HCT116 (cell line): ENCODE data around the gene PTGR2. TPM values are rescaled to one million over a fixed set of nuclear protein-coding genes. Genes with fewer than 3 reads are reported as not detected.

Experiments
- ATAC-seq: fragments of 200-7000 bp; cut with Tn5 transposase; 2 replicates; pipeline ENCODE4 v1.9.1; 2020; ENCODE audit warnings: mild to moderate bottlenecking, moderate library complexity
- BruUV-seq: library from RNA; stranded (reverse); fragments of 400-500 nt; replicated peaks from 2 replicates; lab custom pipeline; 2021; lab: Mats Ljungman, UMichigan
- CTCF ChIA-PET: fragments of 300-600 bp; sonication (Branson Sonifier 250); formaldehyde crosslinking; loops from one replicate; lab custom pipeline; 2021; ENCODE audit warnings: antibody characterized with exemption; lab: Charles Lee
- POLR2A ChIA-PET: fragments of 300-600, 350-600 bp; sonication (Branson Sonifier 250); formaldehyde crosslinking; loops from one replicate; lab custom pipeline; 2021; ENCODE audit warnings: antibody characterized with exemption; lab: Charles Lee
- RAD21 ChIA-PET, 2 experiments: fragments of 300-600 bp; sonication (Branson Sonifier 250); formaldehyde crosslinking; loops; one replicate each; lab custom pipeline; 2023; ENCODE audit warnings: low total read pairs in 2 of 2; ENCODE audit not compliant: uncharacterized antibody in 2 of 2, unreplicated experiment in 2 of 2, low non-redundant PET in 1 of 2; lab: Charles Lee
- DNase-seq: peaks from one replicate; pipeline ENCODE4 v3.0.0-alpha.2; 2010; ENCODE audit warnings: low read depth, low spot score
- H2AFZ ChIP-seq: fragments of 200-600 bp; shearing (Covaris generic), sonication (generic); 2 replicates; pipeline ENCODE4 v1.6.1; 2017; ENCODE audit warnings: low read depth, mixed run types, mixed read lengths, antibody characterized with exemption, low read length; ENCODE audit not compliant: poor library complexity, severe bottlenecking
- H3K27ac ChIP-seq: 2 replicates; pipeline ENCODE4 v1.5.1; 2012; ENCODE audit warnings: low read depth, low read length
- H3K27me3 ChIP-seq: fragments of 200-600 bp; sonication (generic); 2 replicates; pipeline ENCODE4 v1.6.1; 2016; ENCODE audit warnings: mixed run types, low read length, mixed read lengths; ENCODE audit not compliant: insufficient read depth
- H3K36me3 ChIP-seq, 2 experiments: fragments of 200-500 bp in 1 of 2; fragments of 200-600 bp in 1 of 2; sonication (Bioruptor generic) in 1 of 2; sonication (generic) in 1 of 2; 2 replicates each; pipeline versions ENCODE4 v1.5.1 to v1.6.1; 2014 to 2016; ENCODE audit warnings: low read length in 2 of 2, inconsistent platforms in 1 of 2, mixed read lengths in 1 of 2, mixed run types in 1 of 2; ENCODE audit not compliant: insufficient read depth in 2 of 2, control insufficient read depth in 1 of 2
- H3K4me1 ChIP-seq, 2 experiments: fragments of 200-600 bp in 1 of 2; sonication (generic) in 1 of 2; 2 replicates each; pipeline versions ENCODE4 v1.5.1 to v1.6.1; 2012 to 2017; ENCODE audit warnings: low read length in 2 of 2, inconsistent platforms in 1 of 2, mild to moderate bottlenecking in 1 of 2, mixed read lengths in 1 of 2, mixed run types in 1 of 2, moderate library complexity in 1 of 2; ENCODE audit not compliant: insufficient read depth in 2 of 2, control insufficient read depth in 1 of 2
- H3K4me2 ChIP-seq: fragments of 200-600 bp; sonication (generic); 2 replicates; pipeline ENCODE4 v1.6.1; 2017; ENCODE audit warnings: mixed run types, low read length, mixed read lengths
- H3K4me3 ChIP-seq, 2 experiments: fragments of 200-600 bp in 1 of 2; sonication (generic) in 1 of 2; replicated peaks in 1 of 2; 2 replicates each; pipeline ENCODE4 v1.5.1; 2011 to 2016; ENCODE audit warnings: low read length in 2 of 2, control low read depth in 1 of 2, low read depth in 1 of 2, mild to moderate bottlenecking in 1 of 2, mixed read lengths in 1 of 2, mixed run types in 1 of 2
- H3K79me2 ChIP-seq: fragments of 200-600 bp; sonication (generic); 2 replicates; pipeline ENCODE4 v1.6.1; 2017; ENCODE audit warnings: mild to moderate bottlenecking, mixed run types, low read length, moderate library complexity, mixed read lengths; ENCODE audit not compliant: insufficient read depth
- H3K9ac ChIP-seq: fragments of 200-600 bp; sonication (generic); 2 replicates; pipeline ENCODE4 v1.6.1; 2016; ENCODE audit warnings: low read length, mixed read lengths
- H3K9me2 ChIP-seq: fragments of 200-600 bp; sonication (generic), shearing (Covaris generic); 2 replicates; pipeline ENCODE4 v1.6.1; 2017; ENCODE audit warnings: mixed run types, mild to moderate bottlenecking, moderate library complexity; ENCODE audit not compliant: insufficient read depth
- H3K9me3 ChIP-seq, 2 experiments: fragments of 200-500 bp in 1 of 2; fragments of 200-600 bp in 1 of 2; sonication (Bioruptor generic) in 1 of 2; sonication (generic) in 1 of 2; 2 replicates each; pipeline ENCODE4 v1.6.1; 2014 to 2017; ENCODE audit warnings: low read length in 2 of 2, mixed read lengths in 2 of 2, inconsistent platforms in 1 of 2, low read depth in 1 of 2, mild to moderate bottlenecking in 1 of 2, mixed run types in 1 of 2, moderate library complexity in 1 of 2; ENCODE audit not compliant: control insufficient read depth in 1 of 2, insufficient read depth in 1 of 2
- H4K20me1 ChIP-seq: fragments of 200-600 bp; sonication (generic), shearing (Covaris generic); 2 replicates; pipeline ENCODE4 v1.6.1; 2017; ENCODE audit warnings: mixed run types, mild to moderate bottlenecking, moderate library complexity; ENCODE audit not compliant: insufficient read depth
- CBX3 ChIP-seq: IDR thresholded peaks from 2 replicates; pipeline ENCODE4 v1.6.1; 2012; ENCODE audit warnings: low read depth
- CEBPB ChIP-seq: IDR thresholded peaks from 2 replicates; pipeline ENCODE4 v1.6.1; 2012; ENCODE audit warnings: low read depth
- EGR1 ChIP-seq: IDR thresholded peaks from 2 replicates; pipeline ENCODE4 v1.6.1; 2012; ENCODE audit warnings: low read depth
- ELF1 ChIP-seq: IDR thresholded peaks from 2 replicates; pipeline ENCODE4 v1.6.1; 2012; ENCODE audit warnings: low read depth, borderline replicate concordance
- EZH2 ChIP-seq: fragments of 200-600 bp; sonication (generic); IDR thresholded peaks from 2 replicates; pipeline ENCODE4 v1.6.1; 2017; ENCODE audit warnings: antibody characterized with exemption, mixed run types
- EZH2phosphoT487 ChIP-seq: fragments of 200-600 bp; IDR thresholded peaks from 2 replicates; pipeline ENCODE4 v1.6.1; 2018; ENCODE audit warnings: antibody characterized with exemption, borderline replicate concordance
- FOSL1 ChIP-seq: IDR thresholded peaks from 2 replicates; pipeline ENCODE4 v1.6.1; 2012; ENCODE audit warnings: low read depth
- JUND ChIP-seq: IDR thresholded peaks from 2 replicates; pipeline ENCODE4 v1.6.1; 2012
- POLR2A ChIP-seq: IDR thresholded peaks from 2 replicates; pipeline ENCODE4 v1.7.0; 2011; ENCODE audit warnings: borderline replicate concordance; ENCODE audit not compliant: insufficient read depth, insufficient read length; ENCODE audit errors: extremely low read depth
- POLR2AphosphoS5 ChIP-seq: IDR thresholded peaks from 2 replicates; pipeline ENCODE4 v1.6.1; 2011; ENCODE audit warnings: mild to moderate bottlenecking, low read depth, low read length, moderate library complexity
- SIN3A ChIP-seq: IDR thresholded peaks from 2 replicates; pipeline ENCODE4 v1.6.1; 2012; ENCODE audit warnings: low read depth
- SP1 ChIP-seq: IDR thresholded peaks from 2 replicates; pipeline ENCODE4 v1.6.1; 2012; ENCODE audit warnings: low read depth
- SRF ChIP-seq: IDR thresholded peaks from 2 replicates; pipeline ENCODE4 v1.6.1; 2012; ENCODE audit warnings: low read depth
- TCF7L2 ChIP-seq: IDR thresholded peaks from 2 replicates; pipeline ENCODE4 v1.7.0; 2011; ENCODE audit warnings: borderline replicate concordance, inconsistent platforms; ENCODE audit not compliant: insufficient read depth, insufficient read length; ENCODE audit errors: extremely low read depth
- YY1 ChIP-seq: IDR thresholded peaks from 2 replicates; pipeline ENCODE4 v1.6.1; 2011; ENCODE audit warnings: low read length, low read depth, moderate library complexity, mild to moderate bottlenecking; ENCODE audit not compliant: insufficient replicate concordance; ENCODE audit errors: extremely low read depth
- ZFX ChIP-seq: fragments of 450-650 bp; IDR thresholded peaks from 2 replicates; pipeline ENCODE4 v1.6.1; 2017
- intact Hi-C: fragments of 100-400 bp; cut with micrococcal nuclease; formaldehyde crosslinking; loops from 2 replicates; pipeline ENCODE4 v1.10.0; 2022
- total RNA-seq: library from RNA; stranded (reverse); gene quantifications from one replicate; pipeline ENCODE4 v1.2.1, GENCODE V29; 2021; ENCODE audit not compliant: unreplicated experiment
- TF ChIP-seq, protein P1 (sequence below): IDR thresholded peaks from 2 replicates; pipeline ENCODE4 v1.6.1; 2012
- TF ChIP-seq, protein P2 (sequence below), 3 experiments: fragments of 200-600 bp in 1 of 3; sonication (generic) in 1 of 3; IDR thresholded peaks in 2 of 3; conservative IDR thresholded peaks in 1 of 3; 2 replicates each; pipeline ENCODE4 v1.5.1; 2012 to 2017; ENCODE audit warnings: low read depth in 2 of 3, low read length in 2 of 3, antibody characterized with exemption in 1 of 3, borderline replicate concordance in 1 of 3, control low read depth in 1 of 3, mild to moderate bottlenecking in 1 of 3, mixed read lengths in 1 of 3, mixed run types in 1 of 3, moderate library complexity in 1 of 3; ENCODE audit not compliant: insufficient read depth in 1 of 3
- TF ChIP-seq, protein P3 (sequence below): IDR thresholded peaks from 2 replicates; pipeline ENCODE4 v1.6.1; 2011; ENCODE audit warnings: mild to moderate bottlenecking, low read length, moderate library complexity; ENCODE audit not compliant: insufficient replicate concordance; ENCODE audit errors: extremely low read depth

PTGR2 gene
- total RNA-seq, 1 experiment from 2014 or later = 22.1 TPM

DNA sequence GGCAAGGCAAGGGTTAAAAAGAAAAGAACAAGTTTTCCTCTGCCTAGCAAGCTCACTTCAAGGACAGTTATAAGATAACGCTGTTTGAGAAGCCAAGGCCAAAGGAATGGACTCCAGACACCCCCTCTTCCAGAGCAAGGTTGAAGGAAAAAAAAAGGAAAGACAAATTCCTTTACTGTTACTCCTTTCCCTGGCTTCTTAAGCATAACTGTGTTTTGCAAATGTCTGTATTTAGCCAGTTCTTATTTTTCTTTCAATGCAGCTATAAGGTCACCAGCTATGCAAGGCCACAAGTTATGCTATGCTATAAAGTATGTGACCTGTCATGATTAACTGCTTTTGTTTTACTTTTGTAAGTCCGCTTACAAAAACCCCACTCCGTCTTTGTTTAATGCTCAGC, 61.6 kb downstream of the PTGR2 start:
- Histone ChIP-seq H3K4me3 (no peak overlapping the region), H3K79me2 (peaks cover 36% of the 10 kb centered on the region), H3K9ac (no peak overlapping the region), H3K27me3 (no peaks in the 10 kb centered on the region), H3K27ac (no peak overlapping the region), H2AFZ (no peak overlapping the region), H3K9me3 (no peaks in the 10 kb centered on the region; a peak in 1 of 4 replicates), H3K4me1 (peaks cover 6 to 19% of the 10 kb centered on the region in 2 experiments), H3K9me2 (no peaks in the 10 kb centered on the region), H4K20me1 (no peaks in the 10 kb centered on the region), H3K4me2 (no peak overlapping the region), H3K36me3 (peaks cover 29 to 40% of the 10 kb centered on the region in 2 experiments)
- RAD21 ChIA-PET = no interaction called here
- POLR2A ChIA-PET = no interaction called here
- CTCF ChIA-PET = no interaction called here
- DNase-seq (no peak), ATAC-seq (no peak)
- no TSS peak for BruUV-seq
- intact Hi-C loops = no loop called here
- TF ChIP-seq ELF1 = no peak
- TF ChIP-seq YY1 = no peak
- TF ChIP-seq, protein P1, sequence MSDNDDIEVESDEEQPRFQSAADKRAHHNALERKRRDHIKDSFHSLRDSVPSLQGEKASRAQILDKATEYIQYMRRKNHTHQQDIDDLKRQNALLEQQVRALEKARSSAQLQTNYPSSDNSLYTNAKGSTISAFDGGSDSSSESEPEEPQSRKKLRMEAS = no peak
- TF ChIP-seq SRF = no peak
- no peak for TF ChIP-seq EZH2
- TF ChIP-seq TCF7L2 = no peak
- TF ChIP-seq SP1 = no peak
- TF ChIP-seq POLR2AphosphoS5 = no peak
- no peak for TF ChIP-seq EGR1
- TF ChIP-seq, protein P2, sequence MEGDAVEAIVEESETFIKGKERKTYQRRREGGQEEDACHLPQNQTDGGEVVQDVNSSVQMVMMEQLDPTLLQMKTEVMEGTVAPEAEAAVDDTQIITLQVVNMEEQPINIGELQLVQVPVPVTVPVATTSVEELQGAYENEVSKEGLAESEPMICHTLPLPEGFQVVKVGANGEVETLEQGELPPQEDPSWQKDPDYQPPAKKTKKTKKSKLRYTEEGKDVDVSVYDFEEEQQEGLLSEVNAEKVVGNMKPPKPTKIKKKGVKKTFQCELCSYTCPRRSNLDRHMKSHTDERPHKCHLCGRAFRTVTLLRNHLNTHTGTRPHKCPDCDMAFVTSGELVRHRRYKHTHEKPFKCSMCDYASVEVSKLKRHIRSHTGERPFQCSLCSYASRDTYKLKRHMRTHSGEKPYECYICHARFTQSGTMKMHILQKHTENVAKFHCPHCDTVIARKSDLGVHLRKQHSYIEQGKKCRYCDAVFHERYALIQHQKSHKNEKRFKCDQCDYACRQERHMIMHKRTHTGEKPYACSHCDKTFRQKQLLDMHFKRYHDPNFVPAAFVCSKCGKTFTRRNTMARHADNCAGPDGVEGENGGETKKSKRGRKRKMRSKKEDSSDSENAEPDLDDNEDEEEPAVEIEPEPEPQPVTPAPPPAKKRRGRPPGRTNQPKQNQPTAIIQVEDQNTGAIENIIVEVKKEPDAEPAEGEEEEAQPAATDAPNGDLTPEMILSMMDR (IDR thresholded peaks at IDR 0.05 in 2 of 3, conservative IDR thresholded peaks at IDR 0.05 in 1 of 3; ENCODE audit: borderline replicate concordance in 1 of 3, insufficient read depth in 1 of 3, low read depth in 2 of 3, low read length in 2 of 3) = no peak
- TF ChIP-seq ZFX = no peak
- TF ChIP-seq CBX3 = no peak
- no peak for TF ChIP-seq CEBPB
- no peak for TF ChIP-seq FOSL1
- no peak for TF ChIP-seq EZH2phosphoT487
- TF ChIP-seq, protein P3, sequence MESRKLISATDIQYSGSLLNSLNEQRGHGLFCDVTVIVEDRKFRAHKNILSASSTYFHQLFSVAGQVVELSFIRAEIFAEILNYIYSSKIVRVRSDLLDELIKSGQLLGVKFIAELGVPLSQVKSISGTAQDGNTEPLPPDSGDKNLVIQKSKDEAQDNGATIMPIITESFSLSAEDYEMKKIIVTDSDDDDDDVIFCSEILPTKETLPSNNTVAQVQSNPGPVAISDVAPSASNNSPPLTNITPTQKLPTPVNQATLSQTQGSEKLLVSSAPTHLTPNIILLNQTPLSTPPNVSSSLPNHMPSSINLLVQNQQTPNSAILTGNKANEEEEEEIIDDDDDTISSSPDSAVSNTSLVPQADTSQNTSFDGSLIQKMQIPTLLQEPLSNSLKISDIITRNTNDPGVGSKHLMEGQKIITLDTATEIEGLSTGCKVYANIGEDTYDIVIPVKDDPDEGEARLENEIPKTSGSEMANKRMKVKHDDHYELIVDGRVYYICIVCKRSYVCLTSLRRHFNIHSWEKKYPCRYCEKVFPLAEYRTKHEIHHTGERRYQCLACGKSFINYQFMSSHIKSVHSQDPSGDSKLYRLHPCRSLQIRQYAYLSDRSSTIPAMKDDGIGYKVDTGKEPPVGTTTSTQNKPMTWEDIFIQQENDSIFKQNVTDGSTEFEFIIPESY = no peak
- no peak for TF ChIP-seq SIN3A
- no peak for TF ChIP-seq JUND
- no peak for TF ChIP-seq POLR2A
